Left ventricle myocardium inferior (tissue), 1 donor: ENCODE results near the gene SHROOM2. TPM values are rescaled to one million over a fixed set of nuclear protein-coding genes. Genes with fewer than 3 reads are reported as not detected.
A peak's percentile ranks its signal among the peaks of the same experiment; 100 is the strongest.

Experiments used
- DNase-seq: peaks from one replicate; pipeline ENCODE4 v3.0.0-alpha.2; 2020
- H3K27ac ChIP-seq: fragments of 200-600 bp; replicated peaks from 2 replicates; pipeline ENCODE4 v1.8.0; 2021
- H3K27me3 ChIP-seq: fragments of 200-600 bp; 2 replicates; pipeline ENCODE4 v1.8.0; 2021; ENCODE audit warnings: low read depth
- H3K36me3 ChIP-seq: fragments of 200-600 bp; 2 replicates; pipeline ENCODE4 v1.8.0; 2021
- H3K4me1 ChIP-seq: fragments of 200-600 bp; 2 replicates; pipeline ENCODE4 v1.8.0; 2021
- H3K4me3 ChIP-seq: fragments of 200-600 bp; 2 replicates; pipeline ENCODE4 v1.8.0; 2021; ENCODE audit warnings: mild to moderate bottlenecking, moderate library complexity
- H3K9me3 ChIP-seq: fragments of 200-600 bp; replicated peaks from 2 replicates; pipeline ENCODE4 v1.8.0; 2021
- CTCF ChIP-seq: fragments of 200-600 bp; IDR thresholded peaks from 2 replicates; pipeline ENCODE4 v1.8.0; 2021; ENCODE audit warnings: antibody characterized with exemption, mild to moderate bottlenecking, borderline replicate concordance
- intact Hi-C: fragments of 100-400 bp; cut with micrococcal nuclease; formaldehyde crosslinking; loops from one replicate; pipeline ENCODE4 v1.11.0; 2022
- total RNA-seq: library from RNA; stranded (reverse); fragmentation: NEBNext Ultra II Directional; extraction: Animal tissue kit (Norgen Biotek cat#: 25700); gene quantifications from one replicate; pipeline ENCODE4 v1.2.1, GENCODE V29; 2021
- donor health status: DM: no; HTN: yes; CAD: no; lungs with severe emphysema.

The SHROOM2 gene
- total RNA-seq, 1 donor from 2014 or later, result 0.71 TPM

GRCh38 chrX:9745417-9746115 is 40.7 kb upstream of the SHROOM2 start:
- Histone ChIP-seq H3K27me3 (no peaks in the 10 kb centered on the region), H3K4me1 (no peaks in the 10 kb centered on the region), H3K9me3 (no peaks in the 10 kb centered on the region), H3K4me3 (no peak overlapping the region), H3K36me3 (no peaks in the 10 kb centered on the region), H3K27ac (peak overlapping the region; percentile 74)
- TF ChIP-seq CTCF, result no peak
- intact Hi-C loops, result no loop called here
- no peak for DNase-seq

GRCh38 chrX:9746148-9746888 is 39.9 kb upstream of the SHROOM2 start:
- H3K36me3 ChIP-seq, result no peaks in the 10 kb centered on the region
- no peaks in the 10 kb centered on the region for H3K9me3 ChIP-seq
- DNase-seq, result no peak
- no peak for TF ChIP-seq CTCF
- no peaks in the 10 kb centered on the region for H3K4me1 ChIP-seq
- H3K4me3 ChIP-seq, result no peak overlapping the region
- intact Hi-C loops, result no loop called here
- peak overlapping the region; percentile 74 for H3K27ac ChIP-seq
- no peaks in the 10 kb centered on the region for H3K27me3 ChIP-seq

- no peak overlapping the region for H3K27ac ChIP-seq
- no peak for TF ChIP-seq CTCF
These were observed 38.6 kb upstream of the SHROOM2 start for GRCh38 chrX:9747644-9748043.

GRCh38 chrX:9749146-9749692 is 37.0 kb upstream of the SHROOM2 start:
- Histone ChIP-seq H3K36me3 (no peaks in the 10 kb centered on the region), H3K4me1 (no peaks in the 10 kb centered on the region), H3K4me3 (no peak overlapping the region), H3K27me3 (no peaks in the 10 kb centered on the region), H3K27ac (no peak overlapping the region), H3K9me3 (no peaks in the 10 kb centered on the region)
- no peak for DNase-seq
- no peak for TF ChIP-seq CTCF
- intact Hi-C loops, result no loop called here

More at GRCh38 chrX:9747644-9748043, 38.6 kb upstream of the SHROOM2 start:
- DNase-seq, result no peak
- Histone ChIP-seq H3K4me1 (no peaks in the 10 kb centered on the region), H3K27me3 (no peaks in the 10 kb centered on the region), H3K36me3 (no peaks in the 10 kb centered on the region), H3K4me3 (no peak overlapping the region), H3K9me3 (no peaks in the 10 kb centered on the region)
- intact Hi-C loops, result no loop called here

- no peaks in the 10 kb centered on the region for H3K4me1 ChIP-seq
- no peaks in the 10 kb centered on the region for H3K27me3 ChIP-seq
- H3K4me3 ChIP-seq, result no peak overlapping the region
- DNase-seq, result no peak
- intact Hi-C loops, result no loop called here
- no peak overlapping the region for H3K27ac ChIP-seq
- H3K9me3 ChIP-seq, result no peaks in the 10 kb centered on the region
- no peak for TF ChIP-seq CTCF
- no peaks in the 10 kb centered on the region for H3K36me3 ChIP-seq
These were observed 28.9 kb upstream of the SHROOM2 start for GRCh38 chrX:9757366-9757765.
